ENCODE measurements around the gene ADGRG4. TPM values are rescaled to one million over a fixed set of nuclear protein-coding genes. Genes with fewer than 3 reads are reported as not detected.

The ADGRG4 gene
- total and polyA plus RNA-seq, 3 donors from 2014 or later, result 0.28 to 1.0 (median 0.50) TPM

- TF ChIP-seq CTCF (IDR thresholded peaks at IDR 0.05) (no peak), POLR2A (IDR thresholded peaks at IDR 0.05) (no peak)
- Histone ChIP-seq H3K27ac (no peak overlapping the region), H3K4me1 (no peaks in the 10 kb centered on the region), H3K27me3 (no peaks in the 10 kb centered on the region), H3K4me3 (no peak overlapping the region), H3K9me3 (no peaks in the 10 kb centered on the region), H3K36me3 (ENCODE audit: low read depth, missing control alignments) (no peaks in the 10 kb centered on the region)
- DNase-seq, result no peak
- 72 to 73% methylated on average over 7 of the region's 7 CpGs for WGBS, 2 donors
- intact Hi-C loops (cut with DNase I; ENCODE audit: low total_unique reads), result no loop called here
Observed at GRCh38 chrX:136262812-136263315, 37.9 kb upstream of the ADGRG4 start.

DNA sequence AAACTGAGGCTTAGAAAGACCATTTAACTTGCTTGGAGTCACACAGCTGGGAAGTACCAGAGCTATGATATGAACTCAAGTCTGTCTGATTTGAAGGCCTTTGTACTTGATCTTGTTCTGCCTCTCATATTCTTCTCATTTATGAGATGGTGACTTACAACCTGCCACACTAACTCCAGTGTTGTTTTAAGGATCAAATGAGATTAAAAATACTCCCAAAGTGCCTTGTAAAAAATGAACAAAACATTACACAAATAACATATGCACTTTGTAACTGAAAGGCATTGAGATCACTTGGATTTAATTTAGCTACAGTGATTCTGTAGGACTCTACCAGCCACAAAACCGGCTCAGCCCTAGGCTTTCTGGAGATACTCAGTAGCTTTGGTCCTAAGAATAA lies 33.9 kb upstream of the ADGRG4 start:
- TF ChIP-seq CTCF (IDR thresholded peaks at IDR 0.05) (no peak), POLR2A (IDR thresholded peaks at IDR 0.05) (no peak)
- intact Hi-C loops (cut with DNase I; ENCODE audit: low total_unique reads), result no loop called here
- Histone ChIP-seq H3K4me1 (no peaks in the 10 kb centered on the region), H3K36me3 (ENCODE audit: low read depth, missing control alignments) (no peaks in the 10 kb centered on the region), H3K27me3 (no peaks in the 10 kb centered on the region), H3K9me3 (no peaks in the 10 kb centered on the region), H3K27ac (no peak overlapping the region), H3K4me3 (no peak overlapping the region)
- WGBS, 2 donors, result 93 to 100% methylated on average over 1 of the region's 1 CpG
- no peak for DNase-seq

GRCh38 chrX:136268051-136269048 lies 32.4 kb upstream of the ADGRG4 start:
- 58 to 60% methylated on average over 4 to 5 of the region's 5 CpGs for WGBS, 2 donors
- intact Hi-C loops (cut with DNase I; ENCODE audit: low total_unique reads), result no loop called here
- peak in 2 of 3 experiments; percentile 48 to 53 for TF ChIP-seq CTCF (IDR thresholded peaks at IDR 0.05)
- no peak for TF ChIP-seq POLR2A (IDR thresholded peaks at IDR 0.05)
- peak; percentile 40 for DNase-seq
- no peaks in the 10 kb centered on the region for H3K36me3 ChIP-seq (ENCODE audit: low read depth, missing control alignments)
- no peaks in the 10 kb centered on the region for H3K27me3 ChIP-seq
- H3K9me3 ChIP-seq, result no peaks in the 10 kb centered on the region
- H3K27ac ChIP-seq, result no peak overlapping the region
- H3K4me3 ChIP-seq, result no peak overlapping the region
- H3K4me1 ChIP-seq, result no peaks in the 10 kb centered on the region

DNA sequence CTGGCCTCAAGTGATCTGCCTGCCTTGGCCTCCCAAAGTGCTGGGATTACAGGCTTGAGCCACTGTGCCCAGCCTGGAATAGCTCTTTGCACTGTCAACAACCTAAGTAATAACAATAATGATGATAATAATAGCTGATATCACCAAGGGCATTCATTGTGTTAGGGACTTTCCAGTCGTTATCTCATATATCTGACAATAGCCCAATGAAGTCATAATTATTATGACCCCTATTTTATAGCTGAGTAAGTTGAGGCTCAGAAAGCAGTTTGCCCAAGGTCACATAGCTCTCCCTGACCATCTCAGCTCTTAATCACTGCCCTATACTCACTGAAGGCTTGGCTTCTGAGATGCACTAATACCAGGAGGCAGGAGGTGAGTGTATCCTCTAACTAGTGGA lies 30.8 kb upstream of the ADGRG4 start:
- 82 to 88% methylated on average over 1 of the region's 1 CpG for WGBS, 2 donors
- Histone ChIP-seq H3K27me3 (no peaks in the 10 kb centered on the region), H3K36me3 (ENCODE audit: low read depth, missing control alignments) (no peaks in the 10 kb centered on the region), H3K27ac (no peak overlapping the region), H3K4me3 (no peak overlapping the region), H3K4me1 (no peaks in the 10 kb centered on the region), H3K9me3 (no peaks in the 10 kb centered on the region)
- TF ChIP-seq POLR2A (IDR thresholded peaks at IDR 0.05), result no peak
- TF ChIP-seq CTCF (IDR thresholded peaks at IDR 0.05), result no peak
- intact Hi-C loops (cut with DNase I; ENCODE audit: low total_unique reads), result no loop called here
- no peak for DNase-seq

Measured in testis (tissue), 3 donors.